SU-DHL-6 (cell line): ENCODE measurements around the gene ITPR2.

Source experiments
- CTCF ChIP-seq: fragments of 200-600 bp; sonication (generic); IDR thresholded peaks from one replicate; pipeline ENCODE4 v1.5.1; 2017; ENCODE audit warnings: antibody characterized with exemption, mild to moderate bottlenecking, low read length, moderate library complexity; ENCODE audit not compliant: insufficient read depth, poor library complexity, severe bottlenecking
- EZH2phosphoT487 ChIP-seq: fragments of 200-600 bp; sonication (generic), shearing (Covaris generic); conservative IDR thresholded peaks from 2 replicates; pipeline ENCODE4 v1.6.1; 2018; ENCODE audit warnings: mild to moderate bottlenecking, antibody characterized with exemption, low read length, moderate library complexity, mixed read lengths

DNA sequence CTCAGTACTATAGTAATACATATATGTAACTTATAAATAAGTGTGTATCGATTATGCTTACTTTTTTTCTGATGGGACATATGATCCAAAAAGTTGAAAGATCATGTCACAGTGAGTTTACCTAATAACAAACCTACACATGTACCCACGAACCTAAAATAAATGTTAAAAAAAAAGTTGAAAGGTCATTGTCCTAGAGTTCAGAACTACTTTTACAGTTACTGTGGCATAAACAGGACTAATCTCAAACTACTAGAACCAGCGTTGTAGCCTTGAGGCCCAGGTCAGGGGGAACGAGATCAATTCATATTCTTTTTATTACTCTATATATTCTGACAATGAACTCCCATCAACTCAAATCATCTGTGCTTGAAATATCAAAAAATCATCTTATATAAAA is 81.8 kb downstream of the ITPR2 start:
- TF ChIP-seq CTCF (no peak), EZH2phosphoT487 (no peak)
